Mammary microvascular endothelial cell (primary cell): Measurements from ENCODE around the gene SLC27A4. TPM values are rescaled to one million over a fixed set of nuclear protein-coding genes. Genes with fewer than 3 reads are reported as not detected.

Experiments used
- total RNA-seq: library from RNA; depleted of rRNA; stranded (reverse); fragments of >200 nt; gene quantifications from 2 replicates; pipeline ENCODE4 v1.2.3, GENCODE V29; 2015

The SLC27A4 gene
- 45.0 and 56.6 TPM in 2 replicates for total RNA-seq

GRCh38 chr9:128339761-128340690 lies at the start of gene SLC27A4:
SLC27A4 (plus strand) TSS chr9:128340527; CDS start chr9:128343133, 2,606 bp downstream.

GRCh38 chr9:128322404-128323211 lies 17.7 kb upstream of the SLC27A4 start, which contains the start of the genes COQ4 and TRUB2:
COQ4 (plus strand) TSS chr9:128322839; CDS start chr9:128322859, 20 bp downstream.
TRUB2 (minus strand) TSS chr9:128322447; CDS start chr9:128322408, 39 bp downstream.

GRCh38 chr9:128370752-128371629 lies 30.7 kb downstream of the SLC27A4 start, which contains the start of gene URM1:
URM1 (plus strand) TSS chr9:128371374; CDS start chr9:128371381, 7 bp downstream.

Other genes starting within 250 kb of the SLC27A4 start
- 61.8 and 68.0 TPM in 2 replicates for gene PTGES2, start 212.8 kb upstream of the SLC27A4 start, total RNA-seq
- gene LCN2, start 191.1 kb upstream of the SLC27A4 start, total RNA-seq = not detected in 2 replicates
- 136 and 182 TPM in 2 replicates for gene BBLN, start 180.3 kb upstream of the SLC27A4 start, total RNA-seq
- gene CIZ1, start 149.0 kb upstream of the SLC27A4 start, total RNA-seq = 46.6 and 60.8 TPM in 2 replicates
- not detected in 2 replicates for gene DNM1, start 137.1 kb upstream of the SLC27A4 start, total RNA-seq
- gene GOLGA2, start 64.5 kb upstream of the SLC27A4 start, total RNA-seq = 52.0 and 60.3 TPM in 2 replicates
- gene SWI5, start 64.3 kb upstream of the SLC27A4 start, total RNA-seq = 35.2 and 42.5 TPM in 2 replicates
- gene TRUB2, start 18.1 kb upstream of the SLC27A4 start, total RNA-seq = 17.9 and 20.7 TPM in 2 replicates
- gene COQ4, start 17.7 kb upstream of the SLC27A4 start, total RNA-seq = 43.8 and 61.7 TPM in 2 replicates
- gene URM1, start 30.8 kb downstream of the SLC27A4 start, total RNA-seq = 52.2 and 57.4 TPM in 2 replicates
- gene CERCAM, start 80.3 kb downstream of the SLC27A4 start, total RNA-seq = 19.5 and 19.7 TPM in 2 replicates
- 29.8 and 31.4 TPM in 2 replicates for gene ODF2, start 115.5 kb downstream of the SLC27A4 start, total RNA-seq
- gene GLE1, start 164.2 kb downstream of the SLC27A4 start, total RNA-seq = 26.4 and 27.5 TPM in 2 replicates
- 241 and 244 TPM in 2 replicates for gene SPTAN1, start 212.1 kb downstream of the SLC27A4 start, total RNA-seq